Measurements from ENCODE around the gene CDC25C.

DNA sequence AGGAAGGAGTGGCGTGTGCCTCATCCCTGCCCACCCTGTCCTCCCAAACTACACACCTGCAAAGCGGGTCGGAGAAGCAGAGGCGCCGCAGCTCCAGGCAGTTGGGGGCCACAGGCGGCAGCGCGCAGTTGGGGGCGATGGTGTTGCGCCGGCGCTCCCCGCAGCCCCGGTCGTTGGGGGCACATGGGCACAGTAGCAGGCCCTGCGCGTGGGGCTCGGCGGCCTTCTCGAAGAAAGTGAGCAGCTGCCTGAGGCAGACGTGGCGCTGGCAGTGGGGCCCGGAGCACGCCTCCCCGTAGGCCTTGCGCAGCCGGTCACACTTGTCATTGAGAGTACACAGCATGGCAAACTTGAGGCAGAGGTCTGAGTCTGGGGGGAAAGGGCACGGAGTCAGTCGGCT is 74.0 kb downstream of the CDC25C start:
- TF ChIP-seq CTCF (IDR thresholded peaks at IDR 0.05; ENCODE audit: low read depth, low read length, missing input control) = no peak
- TF ChIP-seq TAF1 (conservative IDR thresholded peaks at IDR 0.05) = no peak
- no peak for TF ChIP-seq YY1 (IDR thresholded peaks at IDR 0.05)
- no peak for TF ChIP-seq MAX (IDR thresholded peaks at IDR 0.05)
- no peak for TF ChIP-seq JUND (IDR thresholded peaks at IDR 0.05)
- TF ChIP-seq GABPA (IDR thresholded peaks at IDR 0.05 in 1 of 2, conservative IDR thresholded peaks at IDR 0.05 in 1 of 2) = no peak

Data from liver (tissue), 3 donors.